ENCODE measurements around the gene KCMF1. TPM values are rescaled to one million over a fixed set of nuclear protein-coding genes. Genes with fewer than 3 reads are reported as not detected.
A peak's percentile ranks its signal among the peaks of the same experiment; 100 is the strongest.

The KCMF1 gene
- total RNA-seq, 2 donors from 2014 or later: 71.8 to 86.8 TPM

DNA sequence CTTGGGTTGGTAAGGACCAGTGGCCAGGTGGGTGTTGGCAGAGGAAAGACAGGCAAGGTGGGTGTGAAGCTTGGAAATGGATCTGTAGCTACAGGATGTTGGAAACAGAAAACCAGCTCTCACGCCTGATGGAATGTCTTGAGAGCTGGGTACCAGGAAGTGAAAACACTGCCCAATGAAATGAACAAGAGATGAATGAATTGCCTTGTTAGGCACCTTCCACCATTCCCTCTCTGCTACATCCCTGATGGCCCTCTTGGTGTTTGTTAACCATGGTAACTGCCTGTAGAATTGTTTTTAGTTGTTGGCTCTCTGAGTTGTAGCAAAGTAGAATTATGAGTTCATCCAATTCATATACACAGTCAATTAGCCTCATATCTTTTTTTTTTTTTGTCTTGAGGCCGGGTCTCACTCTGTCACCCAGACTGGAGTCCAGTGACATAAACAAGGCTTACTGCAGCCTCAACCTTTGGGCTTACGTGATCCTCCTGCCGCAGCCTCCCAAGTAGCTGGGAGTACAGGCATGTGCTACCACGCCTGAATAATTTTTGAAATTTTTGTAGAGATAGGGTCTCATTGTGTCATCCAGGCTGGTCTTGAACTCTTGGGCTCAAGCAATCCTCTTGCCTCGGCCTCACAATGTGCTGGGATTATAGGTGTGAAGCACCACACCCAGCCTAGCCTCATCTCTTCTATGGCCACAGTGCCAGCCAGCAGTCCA lies 9.5 kb downstream of the KCMF1 start:
- peak overlapping the region; percentile 56 for H3K27ac Mint-ChIP-seq
- no peak overlapping the region for H3K4me3 ChIP-seq (ENCODE audit: low read length)
- peaks cover 4% of the 10 kb centered on the region for H3K4me1 Mint-ChIP-seq
- H3K27ac ChIP-seq (ENCODE audit: low read depth, low read length): peak overlapping the region; percentile 10
- no peaks in the 10 kb centered on the region for H3K4me1 ChIP-seq (ENCODE audit: control insufficient read depth, insufficient read depth, low read length)
- DNase-seq: peak; percentile 46
- H3K36me3 ChIP-seq (ENCODE audit: control insufficient read depth, insufficient read depth, low read length): peaks cover 12% of the 10 kb centered on the region
- no peaks in the 10 kb centered on the region for H3K9me3 Mint-ChIP-seq
- H3K4me3 Mint-ChIP-seq: no peak overlapping the region
- peaks cover 14% of the 10 kb centered on the region for H3K36me3 Mint-ChIP-seq (ENCODE audit: low read depth)
- H3K27me3 ChIP-seq (ENCODE audit: control insufficient read depth, insufficient read depth, low read length, poor library complexity, severe bottlenecking): no peaks in the 10 kb centered on the region
- 96% methylated on average over 6 of the region's 6 CpGs for WGBS, 2 experiments (ENCODE audit: insufficient coverage in 1 of 2, insufficient read length in 1 of 2)
- no peak overlapping the region for H3K9ac ChIP-seq (ENCODE audit: extremely low read depth, low read length, poor library complexity, severe bottlenecking)
- H3K9me3 ChIP-seq (ENCODE audit: control insufficient read depth, low read length): no peaks in the 10 kb centered on the region
- TF ChIP-seq CTCF (conservative IDR thresholded peaks at IDR 0.05): no peak
- no peaks in the 10 kb centered on the region for H3K27me3 Mint-ChIP-seq (ENCODE audit: insufficient read depth)

GRCh38 chr2:84986018-84986417 lies 15.1 kb downstream of the KCMF1 start:
- 91 to 92% methylated on average over 1 of the region's 1 CpG for WGBS, 2 experiments (ENCODE audit: insufficient coverage in 1 of 2, insufficient read length in 1 of 2)
- Histone ChIP-seq H3K9me3 (ENCODE audit: control insufficient read depth, low read length) (no peaks in the 10 kb centered on the region), H3K4me1 (ENCODE audit: control insufficient read depth, insufficient read depth, low read length) (no peaks in the 10 kb centered on the region), H3K4me3 (ENCODE audit: low read length) (no peak overlapping the region), H3K27me3 (ENCODE audit: control insufficient read depth, insufficient read depth, low read length, poor library complexity, severe bottlenecking) (no peaks in the 10 kb centered on the region), H3K9ac (ENCODE audit: extremely low read depth, low read length, poor library complexity, severe bottlenecking) (no peak overlapping the region), H3K36me3 (ENCODE audit: control insufficient read depth, insufficient read depth, low read length) (peaks cover 6% of the 10 kb centered on the region), H3K27ac (ENCODE audit: low read depth, low read length) (no peak overlapping the region)
- Mint-ChIP-seq H3K4me3 (no peak overlapping the region), H3K9me3 (no peaks in the 10 kb centered on the region), H3K4me1 (peaks cover 20% of the 10 kb centered on the region), H3K36me3 (ENCODE audit: low read depth) (peaks cover 4% of the 10 kb centered on the region), H3K27me3 (ENCODE audit: insufficient read depth) (no peaks in the 10 kb centered on the region), H3K27ac (no peak overlapping the region)
- TF ChIP-seq CTCF (conservative IDR thresholded peaks at IDR 0.05): no peak
- DNase-seq: no peak

GRCh38 chr2:84989422-84989821 lies 18.5 kb downstream of the KCMF1 start:
- Histone ChIP-seq H3K4me3 (ENCODE audit: low read length) (no peak overlapping the region), H3K9me3 (ENCODE audit: control insufficient read depth, low read length) (no peaks in the 10 kb centered on the region), H3K9ac (ENCODE audit: extremely low read depth, low read length, poor library complexity, severe bottlenecking) (no peak overlapping the region), H3K27me3 (ENCODE audit: control insufficient read depth, insufficient read depth, low read length, poor library complexity, severe bottlenecking) (no peaks in the 10 kb centered on the region), H3K36me3 (ENCODE audit: control insufficient read depth, insufficient read depth, low read length) (no peaks in the 10 kb centered on the region), H3K27ac (ENCODE audit: low read depth, low read length) (no peak overlapping the region), H3K4me1 (ENCODE audit: control insufficient read depth, insufficient read depth, low read length) (no peaks in the 10 kb centered on the region)
- Mint-ChIP-seq H3K4me3 (no peak overlapping the region), H3K4me1 (peaks cover 24% of the 10 kb centered on the region), H3K9me3 (no peaks in the 10 kb centered on the region), H3K36me3 (ENCODE audit: low read depth) (peaks cover 3% of the 10 kb centered on the region), H3K27me3 (ENCODE audit: insufficient read depth) (no peaks in the 10 kb centered on the region), H3K27ac (no peak overlapping the region)
- WGBS, 2 experiments (ENCODE audit: insufficient coverage in 1 of 2, insufficient read length in 1 of 2): 94 to 100% methylated on average over 2 of the region's 2 CpGs
- TF ChIP-seq CTCF (conservative IDR thresholded peaks at IDR 0.05): no peak
- DNase-seq: no peak

All from endodermal cell (in vitro differentiated cells).